H9 (cell line): Measurements from ENCODE around the gene CACNA2D3. TPM values are rescaled to one million over a fixed set of nuclear protein-coding genes. Genes with fewer than 3 reads are reported as not detected.

Experiments
- DNase-seq: peaks from one replicate; pipeline ENCODE4 v3.0.0-alpha.2; 2017
- H2AFZ ChIP-seq: one replicate; pipeline ENCODE4 v1.6.1; 2013; ENCODE audit warnings: mild to moderate bottlenecking, low read length, control low read depth, moderate library complexity
- H2AK5ac ChIP-seq: 2 replicates; pipeline ENCODE4 v1.6.1; 2013; ENCODE audit warnings: low read length, control low read depth, mixed read lengths; ENCODE audit not compliant: insufficient read length
- H2BK120ac ChIP-seq: one replicate; pipeline ENCODE4 v1.6.1; 2013; ENCODE audit warnings: low read depth, mild to moderate bottlenecking, low read length, control low read depth, inconsistent platforms; ENCODE audit not compliant: poor library complexity, severe bottlenecking
- H2BK12ac ChIP-seq: 2 replicates; pipeline ENCODE4 v1.6.1; 2013; ENCODE audit warnings: low read length, control low read depth, mixed read lengths, low read depth; ENCODE audit not compliant: insufficient read length
- H2BK15ac ChIP-seq: 2 replicates; pipeline ENCODE4 v1.6.1; 2013; ENCODE audit warnings: low read depth, low read length, control low read depth
- H2BK20ac ChIP-seq: one replicate; pipeline ENCODE4 v1.6.1; 2013; ENCODE audit warnings: low read depth, mild to moderate bottlenecking, low read length, control low read depth, inconsistent platforms; ENCODE audit not compliant: poor library complexity, severe bottlenecking
- H2BK5ac ChIP-seq: 2 replicates; pipeline ENCODE4 v1.6.1; 2013; ENCODE audit warnings: low read length, control low read depth, mixed read lengths; ENCODE audit not compliant: insufficient read length
- H3K14ac ChIP-seq: 2 replicates; pipeline ENCODE4 v1.6.1; 2013; ENCODE audit warnings: low read length, control low read depth; ENCODE audit not compliant: insufficient read depth
- H3K18ac ChIP-seq: 2 replicates; pipeline ENCODE4 v1.6.1; 2013; ENCODE audit warnings: low read depth, mild to moderate bottlenecking, mixed read lengths, low read length, control low read depth; ENCODE audit not compliant: insufficient read length
- H3K23ac ChIP-seq: 2 replicates; pipeline ENCODE4 v1.6.1; 2013; ENCODE audit warnings: low read length, control low read depth, mixed read lengths, low read depth; ENCODE audit not compliant: insufficient read length
- H3K23me2 ChIP-seq: 2 replicates; pipeline ENCODE4 v1.6.1; 2013; ENCODE audit warnings: low read depth, mild to moderate bottlenecking, mixed read lengths, low read length, control low read depth; ENCODE audit not compliant: insufficient read length, poor library complexity, severe bottlenecking
- H3K27ac ChIP-seq: 2 replicates; pipeline ENCODE4 v1.5.1; 2013; ENCODE audit warnings: low read length, control low read depth, mixed read lengths, low read depth; ENCODE audit not compliant: insufficient read length
- H3K27me3 ChIP-seq: 2 replicates; pipeline ENCODE4 v1.6.1; 2013; ENCODE audit warnings: low read length, control low read depth, inconsistent platforms; ENCODE audit not compliant: insufficient read depth
- H3K4ac ChIP-seq: 2 replicates; pipeline ENCODE4 v1.6.1; 2013; ENCODE audit warnings: low read depth, mild to moderate bottlenecking, control low read depth, inconsistent platforms, low read length, moderate library complexity
- H3K4me1 ChIP-seq: 2 replicates; pipeline ENCODE4 v1.6.1; 2013; ENCODE audit warnings: low read length, control low read depth, inconsistent platforms; ENCODE audit not compliant: insufficient read depth
- H3K4me2 ChIP-seq: 2 replicates; pipeline ENCODE4 v1.6.1; 2013; ENCODE audit warnings: low read length, control low read depth, mixed read lengths; ENCODE audit not compliant: insufficient read length, insufficient read depth
- H3K56ac ChIP-seq: 2 replicates; pipeline ENCODE4 v1.6.1; 2013; ENCODE audit warnings: low read depth, mild to moderate bottlenecking, mixed read lengths, low read length, control low read depth; ENCODE audit not compliant: insufficient read length
- H3K79me1 ChIP-seq: 2 replicates; pipeline ENCODE4 v1.6.1; 2013; ENCODE audit warnings: low read depth, mild to moderate bottlenecking, moderate library complexity, low read length, control low read depth, inconsistent platforms; ENCODE audit not compliant: insufficient read depth, poor library complexity, severe bottlenecking
- H3K79me2 ChIP-seq: 2 replicates; pipeline ENCODE4 v1.6.1; 2013; ENCODE audit warnings: low read length, control low read depth, inconsistent platforms; ENCODE audit not compliant: insufficient read depth
- H3K9ac ChIP-seq: 2 replicates; pipeline ENCODE4 v1.6.1; 2013; ENCODE audit warnings: low read length, control low read depth, mixed read lengths; ENCODE audit not compliant: insufficient read length; ENCODE audit errors: extremely low read depth
- H3K9me3 ChIP-seq: one replicate; pipeline ENCODE4 v1.6.1; 2013; ENCODE audit warnings: low read depth, low read length, inconsistent platforms; ENCODE audit not compliant: control insufficient read depth
- H3T11ph ChIP-seq: one replicate; pipeline ENCODE4 v1.6.1; 2013; ENCODE audit warnings: mild to moderate bottlenecking, low read length, control low read depth, inconsistent platforms
- H4K20me1 ChIP-seq: one replicate; pipeline ENCODE4 v1.6.1; 2013; ENCODE audit not compliant: control insufficient read depth, insufficient read length, insufficient read depth
- H4K5ac ChIP-seq: 2 replicates; pipeline ENCODE4 v1.6.1; 2013; ENCODE audit warnings: low read depth, mild to moderate bottlenecking, mixed read lengths, low read length, control low read depth; ENCODE audit not compliant: insufficient read length
- H4K8ac ChIP-seq: replicated peaks from 2 replicates; pipeline ENCODE4 v1.6.1; 2013; ENCODE audit warnings: low read length, control low read depth, mixed read lengths, low read depth; ENCODE audit not compliant: insufficient read length
- H4K91ac ChIP-seq: 2 replicates; pipeline ENCODE4 v1.6.1; 2013; ENCODE audit warnings: low read depth, mild to moderate bottlenecking, moderate library complexity, mixed read lengths, low read length, control low read depth; ENCODE audit not compliant: insufficient read length
- H3K27ac Mint-ChIP-seq, 3 experiments: 2 replicates in 2 of 3; 3 replicates in 1 of 3; pipeline ENCODE4 v1.8.0; 2020 to 2021; ENCODE audit warnings: mixed read lengths in 3 of 3, mild to moderate bottlenecking in 1 of 3, moderate library complexity in 1 of 3
- H3K27me3 Mint-ChIP-seq: 2 replicates; pipeline ENCODE4 v1.8.0; 2021; ENCODE audit warnings: low read depth, mild to moderate bottlenecking, moderate library complexity, mixed read lengths
- H3K36me3 Mint-ChIP-seq, 3 experiments: 2 replicates in 2 of 3; 3 replicates in 1 of 3; pipeline ENCODE4 v1.8.0; 2020 to 2021; ENCODE audit warnings: low read depth in 3 of 3, mixed read lengths in 3 of 3; ENCODE audit not compliant: insufficient read depth in 1 of 3
- H3K4me1 Mint-ChIP-seq, 2 experiments: 2 replicates each; pipeline ENCODE4 v1.8.0; 2020; ENCODE audit warnings: mixed read lengths in 2 of 2
- H3K4me3 Mint-ChIP-seq, 2 experiments: 2 replicates in 1 of 2; 3 replicates in 1 of 2; pipeline ENCODE4 v1.8.0; 2020 to 2021; ENCODE audit warnings: mild to moderate bottlenecking in 2 of 2, mixed read lengths in 2 of 2, moderate library complexity in 1 of 2
- H3K9me3 Mint-ChIP-seq, 2 experiments: 2 replicates in 1 of 2; 3 replicates in 1 of 2; pipeline ENCODE4 v1.8.0; 2020; ENCODE audit warnings: mild to moderate bottlenecking in 2 of 2, mixed read lengths in 2 of 2, moderate library complexity in 1 of 2
- CTCF ChIP-seq: fragments of 200-600 bp; sonication (generic); conservative IDR thresholded peaks from 3 replicates; pipeline ENCODE4 v1.8.0; 2021; ENCODE audit warnings: antibody characterized with exemption, mild to moderate bottlenecking
- WGBS: extraction: QIAGEN DNeasy Blood & Tissue Kit; methylation state at CpG from one replicate; pipeline ENCODE4 v1.1.7; 2013; ENCODE audit warnings: missing lambda C conversion rate, low lambda C conversion rate, mixed read lengths; ENCODE audit not compliant: insufficient read length; ENCODE audit errors: extremely low coverage; 5-methylcytosine and 5-hydroxymethylcytosine counted together
- total RNA-seq: library from RNA; stranded (reverse); gene quantifications from 2 replicates; pipeline ENCODE4 v1.2.1, GENCODE V29; 2021

CACNA2D3 gene
- total RNA-seq, 1 experiment from 2014 or later, result 3.2 TPM

- Mint-ChIP-seq H3K9me3 (no peaks in the 10 kb centered on the region), H3K4me1 (peaks cover 31 to 39% of the 10 kb centered on the region in 2 experiments), H3K36me3 (no peaks in the 10 kb centered on the region), H3K27me3 (peaks cover 4% of the 10 kb centered on the region), H3K4me3 (no peak overlapping the region), H3K27ac (no peak overlapping the region)
- H2BK12ac ChIP-seq, result no peak overlapping the region
- no peaks in the 10 kb centered on the region for H3K79me2 ChIP-seq
- no peak overlapping the region for H3K14ac ChIP-seq
- H4K5ac ChIP-seq, result no peak overlapping the region
- H3T11ph ChIP-seq, result no peak overlapping the region
- DNase-seq, result no peak
- H3K9me3 ChIP-seq, result no peaks in the 10 kb centered on the region
- no peak overlapping the region for H4K91ac ChIP-seq
- TF ChIP-seq CTCF, result no peak
- H4K8ac ChIP-seq, result no peak overlapping the region
- no CpG with 5 or more reads among the region's 5 CpGs for WGBS
- H3K23me2 ChIP-seq, result no peaks in the 10 kb centered on the region
- H2BK120ac ChIP-seq, result no peak overlapping the region
- no peaks in the 10 kb centered on the region for H3K79me1 ChIP-seq
- H3K27ac ChIP-seq, result no peak overlapping the region
- no peak overlapping the region for H3K18ac ChIP-seq
- H2BK20ac ChIP-seq, result no peak overlapping the region
- no peak overlapping the region for H3K4ac ChIP-seq
- H2AFZ ChIP-seq, result no peak overlapping the region
- H4K20me1 ChIP-seq, result no peaks in the 10 kb centered on the region
- H2BK15ac ChIP-seq, result no peak overlapping the region
- no peak overlapping the region for H3K4me2 ChIP-seq
- no peak overlapping the region for H3K56ac ChIP-seq
- no peak overlapping the region for H3K9ac ChIP-seq
- peaks cover 2% of the 10 kb centered on the region; the same call in 1 of the 2 replicates for H3K4me1 ChIP-seq
- no peak overlapping the region for H3K23ac ChIP-seq
- H2BK5ac ChIP-seq, result no peak overlapping the region
- H2AK5ac ChIP-seq, result no peak overlapping the region
- H3K27me3 ChIP-seq, result no peaks in the 10 kb centered on the region
Observed at GRCh38 chr3:54137311-54137710, 15.0 kb downstream of the CACNA2D3 start.
